Nephron (organoid): ENCODE data around the gene SEPTIN3.

Experiments used
- H3K27ac Mint-ChIP-seq, 3 experiments: 2 replicates each; pipeline ENCODE4 v1.8.0; 2020; ENCODE audit warnings: mixed read lengths in 3 of 3, mild to moderate bottlenecking in 2 of 3, moderate library complexity in 1 of 3
- H3K27me3 Mint-ChIP-seq: 2 replicates; pipeline ENCODE4 v1.8.0; 2021; ENCODE audit warnings: low read depth, mild to moderate bottlenecking, moderate library complexity, mixed read lengths
- H3K36me3 Mint-ChIP-seq: 2 replicates; pipeline ENCODE4 v1.8.0; 2020; ENCODE audit warnings: low read depth, mixed read lengths
- H3K4me1 Mint-ChIP-seq: 2 replicates; pipeline ENCODE4 v1.8.0; 2020; ENCODE audit warnings: mixed read lengths
- H3K4me3 Mint-ChIP-seq, 3 experiments: 2 replicates each; pipeline ENCODE4 v1.8.0; 2020; ENCODE audit warnings: mild to moderate bottlenecking in 3 of 3, mixed read lengths in 3 of 3, moderate library complexity in 2 of 3
- H3K9me3 Mint-ChIP-seq: 2 replicates; pipeline ENCODE4 v1.8.0; 2020; ENCODE audit warnings: mixed read lengths
- TF ChIP-seq, protein P1 (sequence below), 3 experiments: fragments of 200-600 bp; sonication (generic); IDR thresholded peaks; one replicate each; pipeline ENCODE4 v1.5.0; 2021; ENCODE audit warnings: antibody characterized with exemption in 3 of 3; ENCODE audit not compliant: unreplicated experiment in 3 of 3

SEPTIN3 gene

DNA sequence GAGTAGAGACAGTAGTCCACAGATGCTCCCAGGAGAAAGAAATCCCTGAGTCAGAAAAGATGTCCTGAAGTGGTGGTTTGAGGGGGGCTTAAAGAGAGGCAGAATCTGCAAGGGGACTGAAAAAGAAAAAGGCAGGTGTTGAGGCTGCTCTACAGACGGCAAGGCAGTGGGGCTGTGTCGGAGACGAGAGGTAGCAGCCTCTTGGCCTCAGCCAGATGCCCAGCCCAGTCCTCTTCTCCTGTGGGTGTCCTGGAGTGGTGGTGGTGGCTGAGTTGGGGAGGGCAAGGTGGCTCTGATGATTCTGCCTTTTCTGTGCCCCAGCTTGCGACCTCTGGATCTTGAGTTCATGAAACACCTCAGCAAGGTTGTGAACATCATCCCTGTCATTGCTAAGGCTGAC is 20.0 kb downstream of the SEPTIN3 start:
- TF ChIP-seq, protein P1, sequence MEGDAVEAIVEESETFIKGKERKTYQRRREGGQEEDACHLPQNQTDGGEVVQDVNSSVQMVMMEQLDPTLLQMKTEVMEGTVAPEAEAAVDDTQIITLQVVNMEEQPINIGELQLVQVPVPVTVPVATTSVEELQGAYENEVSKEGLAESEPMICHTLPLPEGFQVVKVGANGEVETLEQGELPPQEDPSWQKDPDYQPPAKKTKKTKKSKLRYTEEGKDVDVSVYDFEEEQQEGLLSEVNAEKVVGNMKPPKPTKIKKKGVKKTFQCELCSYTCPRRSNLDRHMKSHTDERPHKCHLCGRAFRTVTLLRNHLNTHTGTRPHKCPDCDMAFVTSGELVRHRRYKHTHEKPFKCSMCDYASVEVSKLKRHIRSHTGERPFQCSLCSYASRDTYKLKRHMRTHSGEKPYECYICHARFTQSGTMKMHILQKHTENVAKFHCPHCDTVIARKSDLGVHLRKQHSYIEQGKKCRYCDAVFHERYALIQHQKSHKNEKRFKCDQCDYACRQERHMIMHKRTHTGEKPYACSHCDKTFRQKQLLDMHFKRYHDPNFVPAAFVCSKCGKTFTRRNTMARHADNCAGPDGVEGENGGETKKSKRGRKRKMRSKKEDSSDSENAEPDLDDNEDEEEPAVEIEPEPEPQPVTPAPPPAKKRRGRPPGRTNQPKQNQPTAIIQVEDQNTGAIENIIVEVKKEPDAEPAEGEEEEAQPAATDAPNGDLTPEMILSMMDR (IDR thresholded peaks at IDR 0.05; ENCODE audit: unreplicated experiment in 3 of 3): no peak
- Mint-ChIP-seq H3K9me3 (no peaks in the 10 kb centered on the region), H3K4me3 (no peak overlapping the region), H3K27ac (no peak overlapping the region), H3K36me3 (peaks cover 14% of the 10 kb centered on the region), H3K27me3 (no peaks in the 10 kb centered on the region), H3K4me1 (no peaks in the 10 kb centered on the region)

- H3K4me1 Mint-ChIP-seq: no peaks in the 10 kb centered on the region
- TF ChIP-seq, protein P1 (IDR thresholded peaks at IDR 0.05; ENCODE audit: unreplicated experiment in 3 of 3): no peak
- no peaks in the 10 kb centered on the region for H3K27me3 Mint-ChIP-seq
- H3K36me3 Mint-ChIP-seq: peaks cover 20% of the 10 kb centered on the region
- H3K9me3 Mint-ChIP-seq: no peaks in the 10 kb centered on the region
- H3K27ac Mint-ChIP-seq: no peak overlapping the region
- no peak overlapping the region for H3K4me3 Mint-ChIP-seq
These were observed 21.9 kb downstream of the SEPTIN3 start for GRCh38 chr22:41991111-41991510.

DNA sequence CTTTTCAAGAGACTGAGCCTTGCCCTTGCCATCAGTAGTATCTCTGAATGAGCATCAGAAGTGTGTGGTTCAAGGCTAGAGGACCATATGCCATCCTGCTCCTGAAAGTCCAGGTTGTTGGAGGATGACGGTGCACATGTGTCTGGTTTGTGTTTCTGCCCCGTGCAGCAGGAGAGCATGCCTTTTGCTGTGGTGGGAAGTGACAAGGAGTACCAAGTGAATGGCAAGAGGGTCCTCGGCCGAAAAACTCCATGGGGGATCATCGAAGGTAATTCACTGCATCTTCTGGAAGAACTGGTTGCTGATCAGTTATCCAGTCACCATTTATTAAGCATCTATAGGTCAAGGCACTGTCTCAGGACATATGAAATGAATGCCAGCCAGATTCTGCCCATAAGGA is 23.3 kb downstream of the SEPTIN3 start:
- Mint-ChIP-seq H3K36me3 (peaks cover 20% of the 10 kb centered on the region), H3K27me3 (peaks cover 7% of the 10 kb centered on the region), H3K27ac (no peak overlapping the region), H3K9me3 (no peaks in the 10 kb centered on the region), H3K4me1 (no peaks in the 10 kb centered on the region), H3K4me3 (no peak overlapping the region)
- TF ChIP-seq, protein P1 (IDR thresholded peaks at IDR 0.05; ENCODE audit: unreplicated experiment in 3 of 3): no peak

GRCh38 chr22:41995211-41995610 is 26.0 kb downstream of the SEPTIN3 start:
- Mint-ChIP-seq H3K4me3 (no peak overlapping the region), H3K4me1 (no peaks in the 10 kb centered on the region), H3K27me3 (peaks cover 8% of the 10 kb centered on the region), H3K9me3 (no peaks in the 10 kb centered on the region), H3K36me3 (peaks cover 8% of the 10 kb centered on the region), H3K27ac (no peak overlapping the region)
- TF ChIP-seq, protein P1 (IDR thresholded peaks at IDR 0.05; ENCODE audit: unreplicated experiment in 3 of 3): no peak

DNA sequence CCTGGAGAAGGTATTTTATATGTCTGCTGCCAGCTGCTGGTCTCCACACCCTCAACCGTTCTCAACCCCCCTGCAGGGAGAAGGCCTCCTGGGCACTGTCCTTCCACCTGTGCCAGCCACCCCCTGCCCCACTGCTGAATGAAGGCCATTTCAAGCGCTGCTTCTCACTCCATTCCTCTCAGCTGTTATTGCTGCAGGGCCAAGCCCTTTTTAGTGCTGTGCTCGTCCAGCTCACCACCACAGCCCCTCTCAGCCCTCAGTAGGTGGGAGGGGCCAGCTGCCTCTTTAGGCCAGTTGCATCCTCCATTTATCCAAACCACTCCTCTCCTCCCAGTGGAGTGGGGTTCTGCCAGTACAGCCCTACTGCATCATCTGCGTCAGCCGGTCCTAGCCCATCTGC is 27.6 kb downstream of the SEPTIN3 start:
- Mint-ChIP-seq H3K27me3 (peaks cover 20% of the 10 kb centered on the region), H3K36me3 (peaks cover 8% of the 10 kb centered on the region), H3K9me3 (no peaks in the 10 kb centered on the region), H3K4me3 (no peak overlapping the region), H3K4me1 (no peaks in the 10 kb centered on the region), H3K27ac (no peak overlapping the region)
- TF ChIP-seq, protein P1 (IDR thresholded peaks at IDR 0.05; ENCODE audit: unreplicated experiment in 3 of 3): no peak

GRCh38 chr22:41998361-41999261 is 29.4 kb downstream of the SEPTIN3 start, which contains the start of gene WBP2NL:
Gene WBP2NL (plus strand): TSS chr22:41998788. CDS start chr22:41998819, 31 bp downstream.
- no peaks in the 10 kb centered on the region for H3K9me3 Mint-ChIP-seq
- H3K36me3 Mint-ChIP-seq: peaks cover 8% of the 10 kb centered on the region
- no peak within 1 kb of the TSS for H3K4me3 Mint-ChIP-seq
- no peak within 1 kb of the TSS for H3K27ac Mint-ChIP-seq
- H3K4me1 Mint-ChIP-seq: no peaks in the 10 kb centered on the region
- H3K27me3 Mint-ChIP-seq: peaks cover 22% of the 10 kb centered on the region
- TF ChIP-seq, protein P1 (IDR thresholded peaks at IDR 0.05; ENCODE audit: unreplicated experiment in 3 of 3): no peak
